Renal cortex interstitium (tissue), 15 donors: ENCODE results near the gene PIP5KL1. TPM values are rescaled to one million over a fixed set of nuclear protein-coding genes. Genes with fewer than 3 reads are reported as not detected.

Source experiments
- DNase-seq, 11 donors: peaks; one replicate each; pipeline ENCODE4 v3.0.0-alpha.2; 2013; ENCODE audit warnings: low read depth in 9 of 11, low spot score in 4 of 11; ENCODE audit errors: extremely low read depth in 1 of 11
- long read RNA-seq, 16 experiments: transcript quantifications; one replicate each; lab custom pipeline, GENCODE V29; 2026
- polyA plus RNA-seq, 3 donors: library from polyadenylated mRNA; unstranded; fragments of 120-200 nt; gene quantifications; one replicate each; pipeline ENCODE4 v1.2.1, GENCODE V29; 2013; ENCODE audit not compliant: insufficient read length in 3 of 3

Gene PIP5KL1, protein sequence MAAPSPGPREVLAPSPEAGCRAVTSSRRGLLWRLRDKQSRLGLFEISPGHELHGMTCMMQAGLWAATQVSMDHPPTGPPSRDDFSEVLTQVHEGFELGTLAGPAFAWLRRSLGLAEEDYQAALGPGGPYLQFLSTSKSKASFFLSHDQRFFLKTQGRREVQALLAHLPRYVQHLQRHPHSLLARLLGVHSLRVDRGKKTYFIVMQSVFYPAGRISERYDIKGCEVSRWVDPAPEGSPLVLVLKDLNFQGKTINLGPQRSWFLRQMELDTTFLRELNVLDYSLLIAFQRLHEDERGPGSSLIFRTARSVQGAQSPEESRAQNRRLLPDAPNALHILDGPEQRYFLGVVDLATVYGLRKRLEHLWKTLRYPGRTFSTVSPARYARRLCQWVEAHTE
- 1 to 10 TPM; 1.5 to 1.8 (median 1.7) TPM for polyA plus RNA-seq
- long read RNA-seq, donor 1 = 0 reads
- long read RNA-seq, donor 2 = 0 reads
- long read RNA-seq, donor 3, partial matches to known transcripts = 0 of 1 reads
- long read RNA-seq, donor 3, other reads (novel, unspliced or antisense) = 0 of 1 reads
- long read RNA-seq, donor 4 = 0 reads
- long read RNA-seq, donor 5 = 0 reads
- long read RNA-seq, donor 6, partial matches to known transcripts = 0 of 1 reads
- long read RNA-seq, donor 6, other reads (novel, unspliced or antisense) = 0 of 1 reads
- long read RNA-seq, donor 7 = 0 reads
- long read RNA-seq, donor 8, partial matches to known transcripts = 0 of 1 reads
- long read RNA-seq, donor 8, other reads (novel, unspliced or antisense) = 0 of 1 reads
- long read RNA-seq, donor 9 = 0 reads
- long read RNA-seq, donor 10 = 0 reads
- long read RNA-seq, donor 11, partial matches to known transcripts = 0 of 1 reads
- long read RNA-seq, donor 11, other reads (novel, unspliced or antisense) = 0 of 1 reads
- long read RNA-seq, donor 12 = 0 reads
- long read RNA-seq, donor 13 = 0 reads
- long read RNA-seq, donor 14 = 0 reads
- long read RNA-seq, donor 15 = 0 reads
- long read RNA-seq, donor 16 = 0 reads

DNA sequence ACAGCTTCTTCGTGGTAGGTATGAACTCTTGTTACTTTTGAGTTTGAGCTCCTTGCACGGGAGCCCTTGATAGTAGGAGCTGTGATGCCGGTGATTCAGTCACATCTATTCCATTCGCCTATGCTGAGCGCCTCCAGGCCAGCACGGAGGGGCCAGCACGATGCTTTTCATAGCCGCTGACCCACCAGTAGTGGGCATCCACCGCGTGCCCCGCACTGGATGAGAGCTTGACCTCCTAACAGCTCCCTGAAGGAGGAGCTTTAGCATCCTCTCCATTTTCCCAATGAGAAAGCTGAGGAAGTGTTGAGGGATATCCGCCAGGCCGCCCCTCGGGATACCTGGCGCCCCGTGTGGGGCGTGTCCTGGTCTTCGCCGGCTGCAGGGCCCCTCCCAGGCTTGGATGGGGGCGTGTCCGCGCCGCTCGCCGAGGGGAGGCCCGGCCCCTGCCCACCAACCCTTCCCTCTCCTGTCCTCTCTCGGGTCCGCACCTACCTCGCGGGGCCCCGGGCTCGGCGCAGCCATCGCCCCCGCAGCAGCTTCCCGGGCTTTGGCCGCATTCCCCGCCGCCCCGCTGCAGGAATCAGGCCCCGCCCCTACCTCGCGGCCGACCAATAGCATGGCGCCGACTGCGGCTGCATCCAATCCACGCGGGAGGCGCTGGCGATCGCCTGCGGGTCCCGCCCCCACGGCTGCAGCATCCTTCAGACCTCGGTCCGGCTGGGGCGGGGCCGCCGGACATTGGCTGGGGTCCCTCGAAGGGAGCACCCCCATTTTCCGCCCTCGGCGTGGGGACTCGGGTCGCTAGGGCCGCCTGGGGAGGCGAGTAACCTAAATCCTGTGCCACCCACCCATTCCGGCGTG lies at the start of gene PIP5KL1:
Gene PIP5KL1 (minus strand): TSS at position 547 of the 861 bp plus-strand sequence. CDS start 25 bp downstream, at position 522.
- DNase-seq = peak in 4 of 11 donors; percentile 74 to 77 (median 76)

DNA sequence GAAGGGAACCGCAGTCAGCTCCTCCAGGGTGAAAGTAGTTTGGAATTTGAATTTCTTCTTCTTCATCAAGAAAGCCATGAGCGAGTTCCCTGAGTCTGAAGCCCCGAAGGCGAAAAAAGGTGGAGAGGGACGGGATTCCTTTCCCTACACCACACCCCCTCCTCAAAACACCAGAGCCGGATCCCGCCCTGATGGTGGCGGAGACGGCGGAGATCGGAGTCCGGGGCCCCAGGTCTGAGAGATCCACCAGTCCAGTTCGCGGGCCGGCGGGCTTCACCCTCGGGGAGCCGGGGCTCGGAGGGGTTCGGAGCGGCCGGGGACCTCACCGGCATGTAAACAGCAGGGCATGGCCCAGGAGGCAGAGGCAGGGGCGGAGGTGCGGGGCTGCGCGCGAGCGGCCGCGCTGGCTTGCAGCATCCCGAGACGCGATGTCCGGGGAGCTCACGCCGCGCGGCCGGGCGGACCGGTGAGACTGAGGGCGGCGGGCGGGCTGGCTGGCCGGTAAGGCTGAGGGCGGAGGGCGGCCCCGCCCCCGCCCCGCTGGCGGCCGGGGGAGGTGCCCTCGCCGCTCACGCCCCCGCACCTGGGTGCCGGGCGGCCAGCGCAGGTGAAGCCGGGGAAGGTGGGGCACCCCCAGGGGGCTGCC lies 49.6 kb upstream of the PIP5KL1 start:
- no peak for DNase-seq

DNA sequence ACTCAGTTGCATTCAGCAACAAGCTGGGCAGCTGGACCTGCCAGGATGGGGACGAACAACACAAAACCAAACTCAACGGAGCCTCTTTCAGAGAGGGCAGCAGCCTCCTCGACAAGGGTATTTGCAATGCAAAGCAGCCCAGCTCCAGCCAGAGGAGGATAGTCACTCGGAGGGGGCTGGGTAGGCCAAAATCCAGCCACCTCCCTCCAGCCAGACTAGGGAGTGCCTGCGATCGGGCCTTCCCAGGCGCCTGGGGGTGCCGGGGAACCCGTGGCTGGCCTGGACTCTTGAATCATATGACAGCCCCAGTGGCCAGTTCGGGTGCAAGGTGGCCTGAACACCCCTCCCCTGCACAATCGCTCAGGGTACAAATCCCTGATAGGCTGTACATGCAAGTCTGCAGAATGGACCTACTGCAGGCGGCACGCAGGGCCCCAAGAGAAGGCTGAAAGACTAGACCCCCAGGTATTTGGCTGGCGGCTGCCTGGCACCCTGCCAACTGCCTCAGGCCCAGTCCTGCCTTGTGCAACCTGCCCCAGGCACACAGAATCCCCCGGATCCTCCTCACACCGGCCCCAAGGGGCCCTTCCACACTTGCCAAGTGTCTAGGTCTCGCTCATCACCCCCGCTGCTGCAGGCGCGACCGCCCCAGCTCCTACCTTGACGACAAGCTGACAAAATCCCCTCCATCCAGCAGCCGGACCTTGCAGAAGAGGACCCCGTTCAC lies 48.9 kb upstream of the PIP5KL1 start:
- no peak for DNase-seq

DNA sequence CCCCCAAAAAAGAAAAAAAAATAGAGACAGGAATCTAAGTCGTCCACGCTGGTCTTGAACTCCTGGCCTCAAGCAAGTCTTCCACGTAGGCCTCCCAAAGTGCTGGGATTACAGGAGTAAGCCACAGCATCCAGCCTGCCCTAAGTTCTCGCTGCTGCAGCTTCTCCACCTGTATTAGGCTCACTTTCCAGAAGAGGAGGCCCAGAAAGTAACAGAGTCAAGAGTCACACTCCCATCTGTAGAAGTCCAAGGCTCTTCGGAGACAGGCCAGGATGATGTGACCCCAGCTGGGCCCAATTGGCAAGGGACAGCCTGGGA lies 48.4 kb upstream of the PIP5KL1 start:
- no peak for DNase-seq

DNA sequence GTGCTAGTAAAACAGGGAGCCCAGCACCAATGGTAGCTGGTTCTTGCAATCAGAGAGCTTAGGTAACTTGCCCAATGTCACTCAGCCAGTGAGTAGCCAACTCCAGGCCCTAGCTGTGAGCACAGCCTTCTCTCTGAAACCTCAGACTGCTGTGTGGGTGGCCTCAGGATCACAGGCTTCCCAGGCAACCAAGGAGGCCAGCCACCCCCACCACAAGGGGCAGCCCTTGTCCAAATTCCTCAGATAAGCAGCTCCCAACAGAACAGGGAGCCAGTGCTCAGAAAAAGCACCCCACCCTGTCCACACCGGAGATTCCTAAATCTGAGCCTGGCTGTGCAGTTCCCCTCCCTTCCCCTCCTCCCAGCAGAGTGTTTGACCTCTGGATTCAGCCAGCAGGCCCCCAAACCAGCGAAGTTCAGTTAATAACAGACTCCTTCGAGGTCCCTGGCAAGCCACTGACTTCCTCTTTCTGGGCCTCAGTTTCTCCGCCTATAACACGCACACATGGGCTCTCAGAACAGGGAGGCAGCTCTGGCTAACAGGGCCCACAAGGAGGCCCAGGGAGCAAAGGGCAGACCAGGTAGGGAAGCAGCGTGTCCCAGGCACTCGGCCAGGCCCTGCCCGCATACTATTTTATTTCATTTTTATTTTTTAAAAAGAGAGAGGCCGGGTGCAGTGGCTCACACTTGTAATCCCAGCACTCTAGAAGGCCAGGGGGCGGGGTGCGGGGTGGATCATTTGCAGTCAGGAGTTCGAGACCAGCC lies 47.5 kb upstream of the PIP5KL1 start:
- no peak for DNase-seq

DNA sequence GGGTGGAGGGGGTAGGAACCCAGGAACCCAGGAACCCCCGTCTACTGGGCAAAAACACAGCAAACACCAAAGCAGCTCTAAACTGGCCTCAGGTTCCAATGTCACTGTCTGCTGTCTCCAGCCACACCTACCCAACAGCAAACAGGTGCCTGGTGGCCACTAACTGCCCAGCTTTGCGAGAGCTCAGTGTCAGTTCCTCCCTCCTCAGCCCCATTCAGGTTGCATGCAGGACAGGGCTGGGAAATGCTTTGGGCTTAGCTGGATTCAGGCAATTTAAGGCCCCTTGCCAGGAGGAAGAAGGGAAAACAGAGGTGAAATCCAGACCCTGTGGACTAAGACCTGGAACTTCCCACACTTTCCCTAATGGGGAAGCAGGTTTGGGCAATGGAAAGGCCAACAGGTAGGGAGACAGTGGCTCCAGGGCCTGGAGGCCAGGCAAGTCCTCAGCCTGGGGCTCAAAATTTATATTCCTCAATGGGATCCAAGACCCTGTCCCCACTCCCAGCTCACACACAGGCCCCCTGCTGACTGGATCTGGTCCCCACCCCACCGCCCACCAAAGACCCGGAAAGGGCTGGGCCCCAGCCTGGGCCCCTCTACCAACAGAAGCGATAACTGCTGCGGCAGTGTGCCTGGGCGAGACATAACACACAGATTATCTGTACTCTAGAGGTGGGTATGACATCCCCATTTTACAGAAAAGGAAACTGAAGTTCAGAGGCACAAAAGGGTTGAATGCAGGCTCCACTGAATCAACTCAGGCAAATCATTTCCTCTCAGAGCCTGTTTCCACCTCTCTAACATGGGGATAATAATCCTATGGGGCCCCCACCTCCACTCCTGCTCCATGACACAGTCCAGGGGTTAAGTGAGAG lies 46.7 kb upstream of the PIP5KL1 start:
- no peak for DNase-seq

DNA sequence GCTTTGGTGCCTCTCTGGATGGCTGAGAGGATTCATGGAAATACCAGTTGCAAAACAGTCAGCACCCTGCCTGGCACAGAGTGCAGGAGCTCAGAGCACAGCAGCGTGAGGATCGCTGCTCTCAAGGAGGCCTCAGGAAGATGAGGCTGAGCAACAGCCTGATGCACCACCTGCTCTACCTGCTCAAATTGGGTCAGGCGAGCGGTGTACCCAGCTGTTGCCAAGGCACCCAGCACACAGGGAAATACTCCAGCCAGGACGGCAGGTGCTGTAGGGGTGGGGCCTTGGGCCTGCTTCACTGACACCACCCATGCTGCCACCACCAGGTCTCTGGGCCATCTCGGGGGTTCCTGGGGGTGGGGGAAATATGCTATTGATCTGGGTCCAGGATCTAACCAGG lies 45.9 kb upstream of the PIP5KL1 start:
- no peak for DNase-seq

DNA sequence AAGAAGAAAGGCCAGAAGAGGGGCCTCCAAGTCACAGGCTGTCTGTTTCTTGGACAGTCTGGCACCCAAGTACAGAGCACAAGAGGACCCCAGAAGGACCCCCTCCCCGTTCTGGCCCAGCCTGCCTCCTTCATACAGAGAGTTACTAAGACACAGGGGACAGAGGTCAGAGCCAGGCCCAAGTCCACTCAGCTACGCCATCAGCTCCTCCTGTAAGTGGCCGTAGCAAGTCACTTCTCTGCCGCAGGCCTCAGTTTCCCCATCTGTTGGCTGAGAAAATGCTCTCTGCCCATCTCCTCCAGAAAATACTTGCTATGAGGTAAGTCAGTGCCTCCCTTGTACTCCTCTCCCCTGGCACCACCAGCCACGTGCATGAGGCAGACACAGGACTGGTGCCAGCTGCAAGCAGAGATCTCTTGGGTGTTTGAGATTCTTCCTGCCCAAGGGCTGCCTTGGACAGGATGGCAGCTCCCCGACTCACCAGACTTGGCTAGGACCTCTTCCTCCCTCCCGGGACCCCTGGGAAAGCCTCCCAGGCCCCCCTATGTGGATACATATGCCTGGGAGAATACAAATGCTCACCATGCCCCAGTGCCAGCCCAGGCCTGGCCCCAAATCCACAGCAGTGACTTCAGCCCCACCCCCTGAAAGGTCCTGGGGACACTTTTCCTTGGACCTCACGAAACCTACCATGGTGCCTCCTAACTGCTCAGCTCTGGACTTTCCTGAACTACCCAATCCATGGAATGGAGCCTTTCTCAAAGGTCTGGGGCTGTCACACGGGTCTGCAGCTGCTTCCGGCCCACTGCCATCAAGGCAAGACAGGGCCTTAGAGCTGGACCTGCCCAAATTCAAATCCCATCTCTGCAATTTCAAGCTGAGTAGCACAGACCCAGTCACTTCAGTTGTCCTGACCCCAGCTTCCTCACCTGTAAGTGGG lies 45.1 kb upstream of the PIP5KL1 start:
- no peak for DNase-seq

DNA sequence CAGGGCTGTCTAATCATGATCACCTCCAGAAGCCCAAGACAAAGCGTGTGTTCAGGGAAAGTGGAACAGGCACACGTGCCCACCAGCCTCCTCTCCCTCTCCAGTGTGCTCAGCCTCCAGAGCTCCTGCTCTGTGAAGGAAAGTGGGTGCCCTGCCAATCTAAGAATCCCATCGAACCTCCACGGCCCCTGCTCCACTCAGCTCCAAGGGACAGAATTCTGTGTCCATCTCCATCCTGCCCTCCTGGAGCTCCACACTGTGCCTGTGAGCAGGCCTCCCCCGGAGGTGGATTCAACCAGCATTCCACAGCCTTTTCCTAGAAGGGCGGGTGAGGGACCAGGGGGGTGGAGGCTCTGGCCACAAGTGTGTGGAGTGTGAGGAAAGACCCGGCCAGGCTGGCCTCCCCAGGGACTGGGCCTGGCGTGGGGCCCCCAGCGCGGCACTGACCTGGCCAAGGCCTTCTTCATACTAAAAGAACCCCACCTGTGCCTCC lies 44.2 kb upstream of the PIP5KL1 start:
- no peak for DNase-seq

DNA sequence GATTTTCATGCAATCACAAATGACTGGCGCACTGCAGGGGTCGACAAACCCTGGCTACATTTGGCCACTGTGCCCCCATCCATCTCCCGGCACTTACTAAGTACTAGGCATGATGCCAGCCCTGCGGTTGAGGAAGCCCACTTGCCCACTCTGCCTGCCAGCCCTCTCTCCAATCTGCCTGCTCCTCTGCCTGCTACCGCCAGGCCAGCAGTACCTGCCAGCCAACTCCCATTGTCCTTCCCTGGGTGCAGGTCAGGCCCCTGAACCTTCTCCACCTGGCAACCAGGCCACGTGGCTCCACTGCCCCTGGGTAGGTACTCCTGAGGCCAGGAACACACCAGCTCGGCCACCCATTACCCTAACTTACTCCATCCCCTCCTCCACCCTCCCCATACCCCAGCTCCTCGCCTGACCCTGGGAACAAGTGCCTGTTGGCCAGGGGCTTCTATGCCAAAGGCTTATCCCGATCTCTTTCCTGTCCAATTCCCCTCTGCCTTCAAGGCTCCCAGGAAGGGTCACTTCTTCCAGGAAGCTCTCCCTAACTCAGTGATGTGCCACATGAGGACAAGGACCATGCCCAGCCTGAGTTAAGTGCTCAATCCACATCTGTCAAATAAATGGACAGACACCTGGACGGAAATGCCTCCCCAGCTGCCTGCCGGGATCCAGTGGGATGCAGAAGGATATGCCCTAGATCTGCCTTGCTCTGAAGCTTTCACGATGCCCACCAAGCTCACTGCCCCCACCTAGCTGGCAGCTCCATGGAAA lies 43.6 kb upstream of the PIP5KL1 start:
- no peak for DNase-seq

DNA sequence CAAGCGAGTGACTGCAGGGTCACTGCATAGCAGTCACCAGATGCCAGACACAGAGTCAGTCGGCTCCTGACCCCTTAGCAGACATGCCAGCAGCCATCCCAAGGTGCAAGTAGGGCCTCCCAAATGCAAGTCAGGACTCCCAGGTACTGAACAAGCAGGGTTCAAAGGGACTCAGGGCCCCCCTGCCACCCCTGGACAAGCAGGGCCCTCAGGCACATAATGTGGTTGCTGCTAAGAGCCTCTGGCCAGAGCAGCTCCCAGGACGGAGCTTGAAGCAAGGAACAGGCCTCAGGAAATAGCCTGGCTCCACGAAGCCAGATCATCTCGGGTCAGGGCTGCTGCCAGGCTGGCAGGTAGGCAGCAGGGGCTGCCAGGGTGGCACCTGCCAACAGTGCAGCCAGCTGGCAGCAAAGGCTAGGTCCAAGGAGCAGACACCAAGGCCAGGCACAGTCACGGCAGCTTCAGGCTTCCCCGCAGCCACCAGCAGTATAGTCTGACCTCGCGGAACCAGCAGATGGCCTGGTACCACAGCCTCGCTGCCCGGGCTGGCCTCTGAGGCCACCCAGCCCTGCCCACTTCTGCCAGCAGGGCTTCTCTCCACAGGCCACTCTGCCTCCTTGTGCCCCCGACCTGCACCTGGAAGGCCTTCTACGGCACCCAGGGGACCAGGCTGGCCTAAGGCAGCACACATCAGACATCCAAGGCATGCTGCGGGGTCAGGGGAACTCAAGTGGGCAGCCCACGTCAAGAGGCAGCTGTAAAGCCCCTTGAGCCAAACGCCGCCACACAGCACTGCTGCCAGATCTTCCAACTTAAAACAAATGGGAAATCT lies 42.8 kb upstream of the PIP5KL1 start:
- DNase-seq = no peak

DNA sequence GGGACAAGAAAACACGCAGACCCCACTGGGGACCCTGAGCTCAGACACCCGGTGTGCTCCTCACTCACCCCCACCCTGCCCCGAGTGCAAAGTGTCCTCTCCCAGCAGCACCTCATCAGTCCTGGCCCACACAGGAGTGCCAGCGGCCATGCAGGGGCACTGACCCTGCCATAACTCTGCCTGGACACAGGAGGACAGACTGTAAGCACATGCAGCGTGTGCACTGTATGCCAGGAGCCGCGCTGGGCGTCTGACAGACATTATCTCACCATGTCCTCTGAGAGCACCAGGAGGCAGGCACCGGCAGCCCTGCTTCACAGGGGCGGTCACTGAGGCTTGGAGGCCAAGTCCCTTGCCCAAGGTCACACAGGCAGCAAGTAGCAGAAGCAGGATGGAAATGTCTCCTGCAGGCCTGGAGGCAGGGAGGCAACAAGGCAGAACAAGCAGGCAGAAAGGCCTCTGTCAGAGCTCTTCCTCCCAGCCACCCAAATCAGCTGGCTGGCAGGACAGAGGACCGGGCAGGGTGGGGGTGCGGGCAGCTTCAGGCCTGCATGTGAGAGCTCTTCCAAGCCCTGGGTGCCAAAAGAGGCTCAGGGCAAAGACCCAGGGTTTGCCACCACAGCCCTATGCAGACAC lies 41.8 kb upstream of the PIP5KL1 start:
- DNase-seq = no peak
